Smooth muscle cell (in vitro differentiated cells): ENCODE measurements around the gene AFAP1L2. TPM values are rescaled to one million over a fixed set of nuclear protein-coding genes. Genes with fewer than 3 reads are reported as not detected.

Experiments used
- DNase-seq: peaks from one replicate; lab custom pipeline; 2025; ENCODE audit not compliant: unreplicated experiment; lab: John Stamatoyannopoulos, UW
- H2AFZ ChIP-seq: fragments of 200-600 bp; sonication (generic); 2 replicates; pipeline ENCODE4 v1.6.0; 2016; ENCODE audit warnings: antibody characterized with exemption, low read depth, mild to moderate bottlenecking
- H3F3A ChIP-seq: fragments of 200-600 bp; sonication (generic); 2 replicates; pipeline ENCODE4 v1.6.0; 2017; ENCODE audit warnings: antibody characterized with exemption, low read depth
- H3K27ac ChIP-seq: fragments of 200-600 bp; sonication (generic); 2 replicates; pipeline ENCODE4 v1.5.1; 2016; ENCODE audit warnings: low read depth, mild to moderate bottlenecking
- H3K27me3 ChIP-seq: fragments of 200-600 bp; sonication (generic); 2 replicates; pipeline ENCODE4 v1.6.1; 2016; ENCODE audit warnings: low read depth, mild to moderate bottlenecking
- H3K36me3 ChIP-seq: fragments of 200-600 bp; sonication (generic); 2 replicates; pipeline ENCODE4 v1.5.1; 2016; ENCODE audit warnings: low read depth
- H3K4me1 ChIP-seq: fragments of 200-600 bp; sonication (generic); 2 replicates; pipeline ENCODE4 v1.5.1; 2016; ENCODE audit warnings: low read depth
- H3K4me2 ChIP-seq: fragments of 200-600 bp; sonication (generic); 2 replicates; pipeline ENCODE4 v1.6.0; 2016; ENCODE audit warnings: mild to moderate bottlenecking
- H3K4me3 ChIP-seq: fragments of 200-600 bp; sonication (generic); 2 replicates; pipeline ENCODE4 v1.5.1; 2016; ENCODE audit warnings: mild to moderate bottlenecking
- H3K79me2 ChIP-seq: fragments of 200-600 bp; sonication (generic); 2 replicates; pipeline ENCODE4 v1.6.0; 2016; ENCODE audit warnings: low read depth, mild to moderate bottlenecking
- H3K9ac ChIP-seq: fragments of 200-600 bp; sonication (generic); 2 replicates; pipeline ENCODE4 v1.6.0; 2016; ENCODE audit warnings: low read depth
- H3K9me3 ChIP-seq: fragments of 200-600 bp; sonication (generic); replicated peaks from 2 replicates; pipeline ENCODE4 v1.5.1; 2016; ENCODE audit warnings: low read depth
- H4K20me1 ChIP-seq: fragments of 200-600 bp; sonication (generic); 2 replicates; pipeline ENCODE4 v1.6.0; 2016; ENCODE audit warnings: low read depth
- CTCF ChIP-seq: fragments of 200-600 bp; sonication (generic); IDR thresholded peaks from 2 replicates; pipeline ENCODE4 v1.5.1; 2017; ENCODE audit warnings: borderline replicate concordance, mild to moderate bottlenecking, antibody characterized with exemption; ENCODE audit not compliant: insufficient read depth, poor library complexity, severe bottlenecking
- WGBS: methylation state at CpG from one replicate; pipeline ENCODE4 v1.1.7; 2016; ENCODE audit warnings: low lambda C conversion rate; 5-methylcytosine and 5-hydroxymethylcytosine counted together
- polyA plus RNA-seq: library from polyadenylated mRNA; unstranded; fragments of >200 nt; fragmentation: Nextera tagmentation; extraction: Ambion mirVana; gene quantifications from 2 replicates; pipeline ENCODE4 v1.2.1, GENCODE V29; 2016
- total RNA-seq: library from RNA; depleted of rRNA; stranded (reverse); fragments of >200 nt; gene quantifications from 2 replicates; pipeline ENCODE4 v1.2.3, GENCODE V29; 2014

Gene AFAP1L2
- total and polyA plus RNA-seq, 2 experiments from 2014 or later, result 43.3 to 47.2 TPM

- Histone ChIP-seq H3K9ac (no peak overlapping the region), H3F3A (peaks cover 30% of the 10 kb centered on the region), H3K79me2 (peaks cover 38% of the 10 kb centered on the region), H3K9me3 (no peaks in the 10 kb centered on the region), H4K20me1 (peaks cover 35% of the 10 kb centered on the region), H2AFZ (no peak overlapping the region), H3K4me2 (peak overlapping the region; percentile 93), H3K27ac (peak overlapping the region; percentile 83), H3K4me1 (peaks cover 31% of the 10 kb centered on the region), H3K36me3 (no peaks in the 10 kb centered on the region), H3K4me3 (no peak overlapping the region), H3K27me3 (no peaks in the 10 kb centered on the region)
- 23% methylated on average over 3 of the region's 3 CpGs for WGBS
- no peak for TF ChIP-seq CTCF
- no peak for DNase-seq
Observed at GRCh38 chr10:114400091-114400490, 4.2 kb downstream of the AFAP1L2 start.

- Histone ChIP-seq H3K27ac (peak overlapping the region; percentile 83), H3K27me3 (no peaks in the 10 kb centered on the region)
- WGBS, result 48% methylated on average over 6 of the region's 6 CpGs
Observed at GRCh38 chr10:114399576-114399975, 4.7 kb downstream of the AFAP1L2 start.

GRCh38 chr10:114398587-114399331 is 5.5 kb downstream of the AFAP1L2 start:
- no peak for TF ChIP-seq CTCF
- H3K27ac ChIP-seq, result peak overlapping the region; percentile 83
- no peaks in the 10 kb centered on the region for H3K9me3 ChIP-seq
- WGBS, result 88% methylated on average over 10 of the region's 10 CpGs
- peaks cover 51% of the 10 kb centered on the region for H3K79me2 ChIP-seq
- DNase-seq, result no peak
- H3K4me2 ChIP-seq, result peak overlapping the region; percentile 69
- H4K20me1 ChIP-seq, result peaks cover 47% of the 10 kb centered on the region
- H3K36me3 ChIP-seq, result no peaks in the 10 kb centered on the region
- peaks cover 30% of the 10 kb centered on the region for H3F3A ChIP-seq
- no peaks in the 10 kb centered on the region for H3K27me3 ChIP-seq
- no peak overlapping the region for H2AFZ ChIP-seq
- H3K4me3 ChIP-seq, result no peak overlapping the region
- peaks cover 37% of the 10 kb centered on the region for H3K4me1 ChIP-seq
- no peak overlapping the region for H3K9ac ChIP-seq

More at GRCh38 chr10:114399576-114399975, 4.7 kb downstream of the AFAP1L2 start:
- H3K9ac ChIP-seq, result no peak overlapping the region
- peaks cover 30% of the 10 kb centered on the region for H3F3A ChIP-seq
- no peaks in the 10 kb centered on the region for H3K9me3 ChIP-seq
- H3K36me3 ChIP-seq, result no peaks in the 10 kb centered on the region
- H3K4me3 ChIP-seq, result no peak overlapping the region
- TF ChIP-seq CTCF, result no peak
- H3K4me2 ChIP-seq, result peak overlapping the region; percentile 93
- DNase-seq, result no peak
- peaks cover 40% of the 10 kb centered on the region for H4K20me1 ChIP-seq
- no peak overlapping the region for H2AFZ ChIP-seq
- peaks cover 43% of the 10 kb centered on the region for H3K79me2 ChIP-seq
- H3K4me1 ChIP-seq, result peaks cover 31% of the 10 kb centered on the region
